CD14-positive monocyte (primary cell): ENCODE results near the gene EEFSEC. TPM values are rescaled to one million over a fixed set of nuclear protein-coding genes. Genes with fewer than 3 reads are reported as not detected.

Experiments used
- DNase-seq, 3 donors: peaks; one replicate each; pipeline ENCODE4 v3.0.0-alpha.2; 2011 to 2022
- H2AFZ ChIP-seq: 2 replicates; pipeline ENCODE4 v1.6.0; 2012; ENCODE audit warnings: mild to moderate bottlenecking, low read depth, low read length, inconsistent platforms; ENCODE audit not compliant: insufficient read depth, poor library complexity, severe bottlenecking
- H3K27ac ChIP-seq, 2 donors: 1 replicate in 1 of 2; 2 replicates in 1 of 2; pipeline ENCODE4 v1.5.1; 2012 to 2013; ENCODE audit warnings: low read length in 2 of 2, control low read depth in 1 of 2, inconsistent platforms in 1 of 2, low read depth in 1 of 2, mild to moderate bottlenecking in 1 of 2
- H3K27me3 ChIP-seq, 2 donors: one replicate each; pipeline versions ENCODE4 v1.6.0 to v1.6.1; 2011 to 2013; ENCODE audit warnings: low read length in 2 of 2; ENCODE audit not compliant: control insufficient read depth in 2 of 2, insufficient read depth in 2 of 2
- H3K36me3 ChIP-seq, 2 donors: replicated peaks in 1 of 2; 1 replicate in 1 of 2; 2 replicates in 1 of 2; pipeline versions ENCODE4 v1.5.1 to v1.6.1; 2012 to 2013; ENCODE audit warnings: low read length in 2 of 2, control low read depth in 1 of 2, inconsistent platforms in 1 of 2, mild to moderate bottlenecking in 1 of 2; ENCODE audit not compliant: insufficient read depth in 2 of 2, control insufficient read depth in 1 of 2
- H3K4me1 ChIP-seq, 2 donors: 1 replicate in 1 of 2; 2 replicates in 1 of 2; pipeline versions ENCODE4 v1.5.1 to v1.6.1; 2012 to 2013; ENCODE audit warnings: low read length in 2 of 2, control low read depth in 1 of 2, inconsistent platforms in 1 of 2, mild to moderate bottlenecking in 1 of 2, moderate library complexity in 1 of 2; ENCODE audit not compliant: insufficient read depth in 2 of 2, control insufficient read depth in 1 of 2
- H3K4me2 ChIP-seq: replicated peaks from 2 replicates; pipeline ENCODE3; 2012; ENCODE audit warnings: low read length, moderate library complexity, mild to moderate bottlenecking; ENCODE audit not compliant: poor library complexity, severe bottlenecking; ENCODE audit errors: extremely low read depth
- H3K4me3 ChIP-seq, 3 experiments: fragments of 200-600 bp in 1 of 3; sonication (generic) in 1 of 3; replicated peaks in 1 of 3; 1 replicate in 2 of 3; 2 replicates in 1 of 3; pipeline ENCODE4 v1.5.1; 2011 to 2013; ENCODE audit warnings: low read length in 3 of 3, mild to moderate bottlenecking in 3 of 3, control low read depth in 2 of 3, low read depth in 2 of 3, inconsistent platforms in 1 of 3, moderate library complexity in 1 of 3
- H3K79me2 ChIP-seq: 2 replicates; pipeline ENCODE4 v1.6.0; 2012; ENCODE audit warnings: mild to moderate bottlenecking, control low read depth, inconsistent platforms, low read length, moderate library complexity; ENCODE audit not compliant: insufficient read depth
- H3K9ac ChIP-seq: 2 replicates; pipeline ENCODE4 v1.6.0; 2017; ENCODE audit warnings: low read length, mild to moderate bottlenecking; ENCODE audit not compliant: insufficient read depth, poor library complexity, severe bottlenecking
- H3K9me3 ChIP-seq, 2 donors: replicated peaks in 1 of 2; 1 replicate in 1 of 2; 2 replicates in 1 of 2; pipeline versions ENCODE4 v1.5.1 to v1.6.1; 2012 to 2013; ENCODE audit warnings: low read length in 2 of 2, control low read depth in 1 of 2; ENCODE audit not compliant: control insufficient read depth in 1 of 2, insufficient read depth in 1 of 2
- H4K20me1 ChIP-seq: 2 replicates; pipeline ENCODE4 v1.6.0; 2012; ENCODE audit warnings: mild to moderate bottlenecking, low read length, control low read depth, moderate library complexity; ENCODE audit not compliant: insufficient read depth
- H3K27ac Mint-ChIP-seq, 7 donors: one replicate each; pipeline ENCODE4 v1.8.0; 2020; ENCODE audit warnings: mild to moderate bottlenecking in 7 of 7, mixed read lengths in 7 of 7, moderate library complexity in 6 of 7, inconsistent platforms in 2 of 7
- H3K27me3 Mint-ChIP-seq, 3 donors: one replicate each; pipeline ENCODE4 v1.8.0; 2021 to 2022; ENCODE audit warnings: low read depth in 3 of 3, mild to moderate bottlenecking in 3 of 3, mixed read lengths in 3 of 3, moderate library complexity in 3 of 3, inconsistent platforms in 1 of 3
- H3K36me3 Mint-ChIP-seq, 2 donors: one replicate each; pipeline ENCODE4 v1.8.0; 2020; ENCODE audit warnings: mixed read lengths in 2 of 2, inconsistent platforms in 1 of 2, mild to moderate bottlenecking in 1 of 2
- H3K4me1 Mint-ChIP-seq: one replicate; pipeline ENCODE4 v1.8.0; 2020; ENCODE audit warnings: mild to moderate bottlenecking, mixed read lengths
- H3K4me3 Mint-ChIP-seq, 2 donors: one replicate each; pipeline ENCODE4 v1.8.0; 2020; ENCODE audit warnings: mild to moderate bottlenecking in 2 of 2, mixed read lengths in 2 of 2, moderate library complexity in 1 of 2
- H3K9me3 Mint-ChIP-seq, 7 donors: one replicate each; pipeline ENCODE4 v1.8.0; 2020 to 2022; ENCODE audit warnings: mixed read lengths in 7 of 7, mild to moderate bottlenecking in 6 of 7, moderate library complexity in 6 of 7, inconsistent platforms in 2 of 7
- WGBS: methylation state at CpG from one replicate; pipeline ENCODE4 v1.1.5; 2013; ENCODE audit warnings: missing lambda C conversion rate; ENCODE audit not compliant: insufficient coverage; 5-methylcytosine and 5-hydroxymethylcytosine counted together
- intact Hi-C, 2 donors: fragments of 100-400 bp; cut with micrococcal nuclease; formaldehyde crosslinking; loops; one replicate each; pipeline versions ENCODE4 v1.15.0 to v1.15.1; 2023
- polyA plus RNA-seq, 3 donors: library from polyadenylated mRNA; depleted of rRNA in 1 of 3; unstranded in 2 of 3; stranded (reverse) in 1 of 3; fragments of 300-500 nt in 2 of 3; fragments of >200 nt in 1 of 3; fragmentation: Illumina TruSeq in 2 of 3; gene quantifications; 1 replicate in 2 of 3; 2 replicates in 1 of 3; pipeline ENCODE4 v1.2.3, GENCODE V29; 2012 to 2021
- TF ChIP-seq, protein P1 (sequence below): fragments of 200-600 bp; IDR thresholded peaks from one replicate; pipeline ENCODE4 v1.8.0; 2022; ENCODE audit warnings: antibody characterized with exemption, mild to moderate bottlenecking

The EEFSEC gene
- polyA plus RNA-seq, 3 donors = 13.3 to 14.9 (median 14.9) TPM

DNA sequence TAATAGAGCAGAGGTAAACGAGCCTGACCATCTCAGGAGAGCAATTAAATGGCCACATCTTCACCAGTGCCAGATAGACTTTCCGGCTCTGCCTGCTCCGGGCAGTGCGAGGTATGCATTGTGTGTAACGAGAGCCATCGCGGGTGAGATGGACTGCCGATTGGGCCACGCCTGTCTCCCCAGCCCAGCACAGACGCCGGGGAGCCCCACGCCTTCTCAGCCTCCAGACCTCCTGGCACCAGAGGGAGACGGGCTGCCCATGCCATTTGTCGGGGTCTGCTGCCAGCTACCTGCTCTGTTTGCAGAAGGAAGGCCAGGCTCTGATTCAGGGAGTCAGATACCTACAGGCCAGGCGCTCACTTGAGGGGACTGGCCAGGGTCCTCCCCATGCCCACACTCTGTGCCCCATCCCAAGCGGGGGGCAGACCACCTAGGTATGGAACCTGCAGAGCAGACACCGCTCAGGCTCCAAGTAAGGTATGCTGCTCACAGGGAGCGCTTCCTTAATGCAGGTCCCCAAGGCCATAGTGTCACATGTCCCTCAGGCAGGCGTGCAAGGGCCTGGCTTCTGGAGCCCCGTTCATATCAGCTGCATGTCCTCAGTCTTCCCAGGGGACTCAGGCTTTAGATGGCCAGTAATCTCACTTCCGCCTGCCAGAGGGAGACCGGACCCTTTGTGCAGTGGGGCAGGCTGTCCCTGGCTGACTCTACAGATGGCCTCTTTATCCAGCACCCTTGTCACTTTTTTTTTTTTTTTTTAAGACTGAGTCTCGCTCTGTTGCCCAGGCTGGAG is 251.2 kb downstream of the EEFSEC start:
- no peak overlapping the region for H3K9ac ChIP-seq
- peaks cover 11 to 17% of the 10 kb centered on the region in 2 donors for H3K36me3 Mint-ChIP-seq

GRCh38 chr3:128405554-128406277 is 252.4 kb downstream of the EEFSEC start:
- Mint-ChIP-seq H3K27ac (no peak overlapping the region), H3K4me1 (no peaks in the 10 kb centered on the region), H3K36me3 (peaks cover 11 to 17% of the 10 kb centered on the region in 2 donors), H3K4me3 (no peak overlapping the region), H3K27me3 (peaks cover 0 to 5% (median 0%) of the 10 kb centered on the region in 3 donors), H3K9me3 (no peaks in the 10 kb centered on the region)
- no peak overlapping the region for H3K9ac ChIP-seq
- no peaks in the 10 kb centered on the region for H3K4me1 ChIP-seq
- H3K27me3 ChIP-seq = no peaks in the 10 kb centered on the region
- no peak overlapping the region for H2AFZ ChIP-seq
- intact Hi-C loops = no loop called here
- no peaks in the 10 kb centered on the region for H4K20me1 ChIP-seq
- H3K9me3 ChIP-seq = no peaks in the 10 kb centered on the region
- no peak overlapping the region for H3K4me3 ChIP-seq
- WGBS = 86% methylated on average over 6 of the region's 8 CpGs
- H3K36me3 ChIP-seq = peaks cover 0 to 7% of the 10 kb centered on the region in 2 donors
- H3K4me2 ChIP-seq = no peak overlapping the region
- TF ChIP-seq, protein P1, sequence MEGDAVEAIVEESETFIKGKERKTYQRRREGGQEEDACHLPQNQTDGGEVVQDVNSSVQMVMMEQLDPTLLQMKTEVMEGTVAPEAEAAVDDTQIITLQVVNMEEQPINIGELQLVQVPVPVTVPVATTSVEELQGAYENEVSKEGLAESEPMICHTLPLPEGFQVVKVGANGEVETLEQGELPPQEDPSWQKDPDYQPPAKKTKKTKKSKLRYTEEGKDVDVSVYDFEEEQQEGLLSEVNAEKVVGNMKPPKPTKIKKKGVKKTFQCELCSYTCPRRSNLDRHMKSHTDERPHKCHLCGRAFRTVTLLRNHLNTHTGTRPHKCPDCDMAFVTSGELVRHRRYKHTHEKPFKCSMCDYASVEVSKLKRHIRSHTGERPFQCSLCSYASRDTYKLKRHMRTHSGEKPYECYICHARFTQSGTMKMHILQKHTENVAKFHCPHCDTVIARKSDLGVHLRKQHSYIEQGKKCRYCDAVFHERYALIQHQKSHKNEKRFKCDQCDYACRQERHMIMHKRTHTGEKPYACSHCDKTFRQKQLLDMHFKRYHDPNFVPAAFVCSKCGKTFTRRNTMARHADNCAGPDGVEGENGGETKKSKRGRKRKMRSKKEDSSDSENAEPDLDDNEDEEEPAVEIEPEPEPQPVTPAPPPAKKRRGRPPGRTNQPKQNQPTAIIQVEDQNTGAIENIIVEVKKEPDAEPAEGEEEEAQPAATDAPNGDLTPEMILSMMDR = no peak
- H3K27ac ChIP-seq = no peak overlapping the region
- no peaks in the 10 kb centered on the region for H3K79me2 ChIP-seq
- DNase-seq = no peak

More for the DNA sequence above, 251.2 kb downstream of the EEFSEC start:
- Histone ChIP-seq H3K27me3 (no peaks in the 10 kb centered on the region), H3K4me2 (no peak overlapping the region), H3K9me3 (no peaks in the 10 kb centered on the region), H3K4me3 (no peak overlapping the region), H4K20me1 (no peaks in the 10 kb centered on the region), H3K79me2 (no peaks in the 10 kb centered on the region), H3K4me1 (no peaks in the 10 kb centered on the region), H3K36me3 (peaks cover 0 to 6% of the 10 kb centered on the region in 2 donors), H2AFZ (no peak overlapping the region), H3K27ac (no peak overlapping the region)
- TF ChIP-seq, protein P1 = no peak
- 92% methylated on average over 21 of the region's 23 CpGs for WGBS
- Mint-ChIP-seq H3K27ac (no peak overlapping the region), H3K27me3 (peaks cover 0 to 3% (median 0%) of the 10 kb centered on the region in 3 donors), H3K9me3 (no peaks in the 10 kb centered on the region), H3K4me1 (no peaks in the 10 kb centered on the region), H3K4me3 (no peak overlapping the region)
- no peak for DNase-seq
- intact Hi-C loops = no loop called here
